GM18907 (cell line): ENCODE results near the gene MTFR1L.

Source experiments
- ATAC-seq: cut with Tn5 transposase; IDR thresholded peaks from one replicate; pipeline ENCODE4 v1.9.1; 2021; ENCODE audit warnings: mild to moderate bottlenecking, moderate library complexity; ENCODE audit not compliant: unreplicated experiment

The MTFR1L gene

DNA sequence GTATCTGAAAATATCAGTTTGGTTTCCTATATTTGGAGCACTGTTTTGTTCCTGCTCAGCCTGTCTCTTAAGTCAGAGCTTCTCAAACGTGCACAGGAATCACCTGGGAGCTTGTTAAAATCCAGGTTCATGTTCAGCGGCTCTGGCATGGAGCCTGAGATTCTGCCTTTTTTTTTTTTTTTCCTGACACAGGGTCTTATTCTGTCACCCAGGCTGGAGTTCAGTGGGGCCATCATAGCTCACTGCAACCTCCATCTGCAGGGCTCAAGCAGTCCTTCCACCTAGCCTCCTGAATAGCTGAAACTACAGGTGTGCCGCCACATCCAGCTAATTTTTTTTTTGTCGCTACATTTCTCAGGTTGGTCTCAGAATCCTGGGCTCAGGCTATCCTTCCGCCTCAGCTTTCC lies 32.0 kb upstream of the MTFR1L start:
- no peak for ATAC-seq

DNA sequence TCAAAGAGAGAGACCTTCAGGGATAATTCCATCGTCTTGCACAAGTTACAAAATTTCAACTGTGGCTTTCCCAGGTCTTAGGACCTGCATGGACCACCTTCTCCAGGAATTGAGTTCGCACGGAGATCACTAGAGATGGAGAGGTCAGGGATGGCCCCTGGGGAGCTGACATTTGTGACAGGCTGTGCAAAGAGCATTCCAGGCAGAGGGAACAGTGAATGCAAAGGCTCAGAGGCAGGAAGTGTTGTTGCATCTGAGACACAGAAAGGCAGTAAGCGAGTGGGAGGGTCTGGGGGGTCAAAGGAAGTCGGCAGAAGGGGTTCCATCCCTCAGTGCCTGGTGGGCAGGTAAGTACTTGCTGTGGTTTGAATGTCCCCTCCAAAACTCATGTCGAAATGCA lies 29.3 kb upstream of the MTFR1L start:
- ATAC-seq = no peak

DNA sequence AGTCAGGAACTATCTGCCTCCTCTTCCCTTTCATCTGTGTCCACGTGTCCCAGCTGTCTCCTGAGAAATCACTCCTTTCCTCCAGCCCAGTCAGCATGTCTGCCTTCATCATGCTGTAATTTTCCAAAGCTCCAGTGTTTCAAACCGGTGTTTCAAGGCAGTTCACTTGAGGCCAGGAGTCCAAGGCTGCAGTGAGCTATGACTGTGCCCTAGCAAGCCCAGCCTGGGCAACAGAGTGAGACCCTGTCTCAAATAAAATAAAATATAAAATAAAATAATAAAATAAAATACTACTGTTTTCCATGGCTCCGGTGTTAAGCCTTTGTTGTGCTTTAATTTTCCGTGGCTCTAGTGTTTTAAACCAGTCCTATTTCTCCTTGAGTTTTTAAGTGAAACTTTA lies 27.6 kb upstream of the MTFR1L start:
- ATAC-seq = no peak

DNA sequence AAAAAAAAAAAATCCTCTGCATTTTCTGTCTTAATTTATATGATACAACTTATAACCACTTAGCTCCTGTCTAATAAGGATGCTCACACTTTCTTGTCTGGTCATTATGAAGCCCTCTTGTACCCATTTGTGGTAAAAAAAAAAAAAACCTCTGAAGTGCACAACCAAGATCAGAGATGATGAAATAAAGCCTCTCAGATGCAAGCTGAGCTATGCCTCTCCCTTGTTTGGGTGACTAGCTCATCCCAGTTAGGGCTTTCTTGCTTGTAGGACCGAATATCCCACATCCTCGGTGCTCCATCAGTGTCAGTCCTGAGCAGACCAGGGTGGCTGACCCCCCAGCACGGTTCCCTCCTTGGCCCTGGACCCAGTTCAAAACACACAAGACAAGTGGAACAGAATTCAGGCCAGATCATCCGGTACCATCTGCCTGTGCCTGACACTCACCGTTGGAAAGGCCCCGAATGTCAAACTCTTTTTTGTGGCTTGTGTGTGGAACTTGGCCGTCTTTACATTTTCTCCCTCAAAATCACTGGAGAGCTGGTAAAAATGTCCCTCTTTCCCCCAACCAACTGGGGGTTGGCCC lies 26.1 kb upstream of the MTFR1L start:
- no peak for ATAC-seq

DNA sequence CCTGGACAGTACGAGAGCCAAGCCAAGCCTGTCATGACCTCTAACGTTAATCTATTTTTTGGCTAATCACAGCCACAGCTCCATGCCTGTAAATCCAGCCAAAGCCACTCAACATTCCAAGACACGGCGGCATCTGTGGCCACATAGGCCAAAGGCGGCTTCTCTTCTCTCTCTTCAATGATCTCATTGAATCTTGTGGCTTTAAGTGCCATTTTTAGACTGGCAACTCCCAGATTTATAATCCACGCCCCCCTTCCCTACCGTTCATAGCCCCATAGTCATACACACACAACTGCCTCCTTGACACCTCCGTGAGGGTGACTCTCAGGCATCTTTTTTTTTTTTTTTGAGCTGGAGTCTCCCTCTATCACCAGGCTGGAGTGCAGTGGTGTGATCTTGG lies 25.4 kb upstream of the MTFR1L start:
- no peak for ATAC-seq

DNA sequence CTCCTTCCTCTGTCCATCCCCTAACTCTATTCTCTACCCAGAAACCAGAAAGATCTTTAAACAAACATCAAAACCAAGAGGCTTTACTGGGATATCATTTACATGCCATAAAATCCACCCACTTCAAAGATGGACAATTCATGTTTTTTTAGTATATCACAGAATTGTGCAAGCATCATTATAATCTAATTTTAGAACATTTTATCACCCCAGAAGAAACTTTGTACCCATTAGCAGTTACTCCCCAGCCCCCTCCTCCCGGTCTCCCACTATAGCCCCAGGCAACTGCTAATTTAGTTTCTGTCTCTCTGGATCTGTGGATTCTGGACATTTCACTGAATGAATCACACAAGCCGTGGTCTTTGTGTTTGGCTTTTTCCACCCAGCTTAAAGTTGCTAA lies 24.5 kb upstream of the MTFR1L start:
- ATAC-seq = no peak

DNA sequence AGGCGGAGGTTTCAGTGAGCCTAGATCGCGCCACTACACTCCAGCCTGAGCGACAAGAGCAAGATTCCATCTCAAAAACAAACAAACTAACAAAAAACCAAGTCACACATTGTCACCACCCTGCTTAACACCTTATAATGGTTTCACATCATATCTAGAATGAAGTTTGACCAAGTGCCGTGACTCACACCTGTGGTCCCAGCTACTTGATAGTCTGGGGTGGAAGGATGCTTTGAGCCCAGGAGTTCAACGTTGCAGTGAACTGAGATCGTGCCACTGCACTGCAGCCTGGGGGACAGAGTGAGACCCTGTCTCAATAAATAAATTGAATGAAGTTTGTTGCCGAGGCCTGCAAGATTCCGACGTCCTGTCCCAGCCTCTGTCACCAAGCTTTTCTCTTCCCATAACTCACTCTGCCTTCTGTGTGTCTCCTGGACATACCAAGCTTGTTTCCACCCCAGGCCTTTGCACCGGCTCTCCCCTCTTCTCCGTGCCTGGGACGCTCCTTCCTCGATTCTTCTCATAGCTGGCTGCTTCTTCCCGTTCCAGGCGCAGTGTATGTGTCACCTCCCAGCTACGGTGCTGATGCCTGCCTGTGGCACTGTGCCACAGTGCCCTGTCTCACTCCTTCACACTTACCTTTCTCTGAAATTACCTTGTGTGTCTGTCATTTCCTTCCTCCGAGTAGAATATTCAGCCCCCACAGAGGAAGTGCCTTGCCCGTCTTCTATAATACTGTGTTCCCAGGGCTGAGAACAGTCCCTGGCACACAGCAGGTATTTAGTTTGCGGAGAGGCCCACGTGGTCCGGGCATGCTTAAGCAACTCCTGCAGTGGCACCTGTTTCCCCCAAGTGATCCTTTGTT lies 23.6 kb upstream of the MTFR1L start:
- ATAC-seq = no peak

DNA sequence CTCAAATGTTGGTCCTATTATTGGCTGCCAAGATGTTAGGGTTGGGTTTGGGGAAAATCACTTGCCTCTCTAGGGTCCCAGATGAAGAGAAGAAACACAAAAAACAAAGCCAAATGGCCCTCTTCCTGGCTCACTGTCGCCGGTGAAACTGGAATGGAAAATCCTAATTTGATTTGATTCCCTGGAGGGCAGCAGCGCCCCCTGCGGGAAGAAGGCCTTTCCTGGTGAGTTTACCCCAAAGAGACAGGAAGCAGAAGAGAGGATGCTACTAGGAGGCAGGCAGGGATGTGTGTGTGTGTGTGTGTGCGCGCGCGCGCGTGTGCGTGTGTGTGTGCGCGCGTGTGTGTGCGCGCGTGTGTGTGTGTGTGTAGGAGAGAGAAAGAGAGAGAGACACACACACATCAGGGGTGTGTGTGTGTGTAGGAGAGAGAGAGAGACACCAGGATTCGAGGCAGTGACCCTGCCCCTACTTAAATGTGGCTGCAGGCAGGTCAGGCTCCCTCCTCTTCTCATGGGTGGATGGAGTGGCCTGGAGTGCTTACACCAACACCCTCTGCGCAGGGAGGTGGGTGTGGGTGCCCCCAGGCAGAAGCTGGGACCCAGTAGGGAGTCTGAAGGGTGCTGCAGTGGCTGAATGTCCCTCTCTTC lies 22.8 kb upstream of the MTFR1L start:
- no peak for ATAC-seq

DNA sequence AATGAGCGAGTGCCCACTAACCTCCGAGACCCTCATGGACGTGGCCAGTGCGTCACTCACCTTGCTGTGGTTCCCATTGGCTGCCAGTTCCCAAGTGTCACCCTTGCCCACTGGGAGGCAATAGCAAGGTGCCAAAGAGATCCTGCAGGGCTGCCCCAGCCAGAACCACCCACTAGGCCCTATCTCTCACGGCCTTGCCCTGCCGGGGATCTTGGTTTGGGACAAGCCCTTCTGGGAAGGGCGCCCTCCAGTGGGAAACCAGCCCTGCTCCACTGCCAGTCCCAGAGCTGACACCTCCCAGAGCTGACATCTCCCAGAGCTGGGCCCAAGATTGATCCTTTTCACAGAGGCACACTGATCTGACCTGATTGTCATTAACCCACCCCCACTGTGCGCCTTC lies 21.8 kb upstream of the MTFR1L start:
- ATAC-seq = no peak

DNA sequence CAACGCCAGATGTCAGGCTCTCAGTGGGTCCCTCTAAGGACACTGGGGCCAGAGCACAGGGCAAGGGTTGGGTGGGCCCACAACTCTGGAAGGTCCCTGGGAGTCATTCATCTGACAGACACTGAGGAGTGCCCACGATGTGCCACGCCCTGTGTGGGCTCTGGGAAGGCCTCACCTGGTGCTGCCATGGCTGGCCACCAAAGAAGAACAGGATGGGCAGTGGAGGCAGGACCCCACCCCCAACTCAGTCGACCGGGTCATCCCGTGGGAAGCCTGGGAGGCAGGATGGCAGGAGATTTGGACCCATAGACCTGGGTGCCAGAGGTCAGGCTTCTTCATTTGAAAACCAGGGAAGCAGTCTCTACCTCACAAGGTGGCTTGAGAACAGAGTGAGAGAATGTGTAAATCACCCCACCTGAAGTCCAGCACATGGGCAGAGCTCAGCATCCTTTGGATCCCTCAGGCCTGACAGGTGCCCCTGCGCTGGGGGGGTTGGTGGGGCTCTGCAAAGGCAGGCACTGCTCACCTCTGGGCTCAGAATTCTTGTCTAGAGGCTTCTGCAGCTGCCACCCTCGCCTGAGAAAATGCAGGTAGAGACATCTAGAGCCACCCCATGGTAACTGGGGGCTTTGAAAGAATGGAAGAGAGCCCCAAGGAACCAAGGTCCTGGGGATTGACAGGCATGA lies 20.9 kb upstream of the MTFR1L start:
- ATAC-seq = no peak

DNA sequence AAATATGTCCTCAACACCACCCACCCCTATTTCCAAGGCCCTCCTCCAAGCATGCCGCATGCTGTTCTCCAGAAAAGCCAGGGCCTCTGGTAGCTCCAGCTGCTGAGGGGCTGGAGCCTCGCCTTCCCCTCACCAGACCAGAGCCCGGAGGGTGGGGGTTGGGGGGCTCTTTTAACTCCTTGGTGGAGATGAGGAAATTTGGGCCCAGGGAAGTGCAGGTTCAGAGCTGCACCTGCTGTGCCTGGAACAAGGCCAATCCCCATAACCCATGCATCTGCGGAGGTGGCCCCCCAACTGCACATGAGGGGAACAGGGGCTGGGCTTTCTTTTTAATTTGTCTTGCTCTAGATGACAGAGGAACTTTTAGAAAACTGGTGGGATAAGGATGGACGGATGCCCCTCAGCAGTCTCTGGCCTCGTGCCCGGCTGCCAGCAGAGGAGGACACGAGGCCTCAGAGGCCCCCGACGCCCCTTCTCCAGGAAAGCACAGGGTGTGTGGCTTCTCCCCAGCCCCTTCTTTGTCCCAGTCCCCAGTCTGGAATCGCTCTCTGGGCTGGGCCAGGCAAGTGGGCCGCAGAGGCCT lies 20.3 kb upstream of the MTFR1L start:
- no peak for ATAC-seq

DNA sequence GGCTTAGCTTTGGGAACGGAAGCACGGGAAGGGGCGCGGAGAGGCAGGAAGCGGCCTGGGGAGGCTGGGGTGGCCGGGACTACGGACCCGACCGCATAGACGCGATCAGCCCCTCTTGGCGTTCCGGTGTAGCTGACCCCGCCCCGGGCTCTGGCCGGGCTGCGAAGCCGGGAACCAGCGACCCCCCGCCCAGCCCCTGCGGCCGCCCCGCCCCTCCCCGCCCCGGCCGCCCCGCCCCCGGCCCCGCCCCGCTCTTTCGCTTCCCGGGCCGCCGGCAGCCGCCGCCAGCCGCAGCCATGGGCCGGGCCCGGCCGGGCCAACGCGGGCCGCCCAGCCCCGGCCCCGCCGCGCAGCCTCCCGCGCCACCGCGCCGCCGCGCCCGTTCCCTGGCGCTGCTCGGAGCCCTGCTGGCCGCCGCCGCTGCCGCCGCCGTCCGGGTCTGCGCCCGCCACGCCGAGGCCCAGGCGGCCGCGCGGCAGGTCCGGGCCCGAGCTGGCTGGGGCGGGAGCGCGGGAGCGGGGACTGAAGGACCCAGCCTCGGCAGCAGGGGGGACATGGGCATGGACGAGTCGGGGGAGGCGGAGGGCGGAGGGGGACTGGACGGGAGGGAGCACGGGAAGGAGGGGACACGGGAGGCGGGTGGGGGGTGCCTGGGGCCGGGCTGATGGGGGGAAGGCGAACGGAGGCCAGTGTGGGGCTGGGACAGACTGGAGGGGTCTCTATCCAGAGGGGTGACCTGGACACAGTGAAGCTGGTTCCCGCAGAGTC lies 19.6 kb upstream of the MTFR1L start, which contains the start of gene SELENON:
Gene SELENON (plus strand): TSS at position 259 of the 768 bp plus-strand sequence. CDS start 38 bp downstream, at position 297.
- no peak for ATAC-seq

DNA sequence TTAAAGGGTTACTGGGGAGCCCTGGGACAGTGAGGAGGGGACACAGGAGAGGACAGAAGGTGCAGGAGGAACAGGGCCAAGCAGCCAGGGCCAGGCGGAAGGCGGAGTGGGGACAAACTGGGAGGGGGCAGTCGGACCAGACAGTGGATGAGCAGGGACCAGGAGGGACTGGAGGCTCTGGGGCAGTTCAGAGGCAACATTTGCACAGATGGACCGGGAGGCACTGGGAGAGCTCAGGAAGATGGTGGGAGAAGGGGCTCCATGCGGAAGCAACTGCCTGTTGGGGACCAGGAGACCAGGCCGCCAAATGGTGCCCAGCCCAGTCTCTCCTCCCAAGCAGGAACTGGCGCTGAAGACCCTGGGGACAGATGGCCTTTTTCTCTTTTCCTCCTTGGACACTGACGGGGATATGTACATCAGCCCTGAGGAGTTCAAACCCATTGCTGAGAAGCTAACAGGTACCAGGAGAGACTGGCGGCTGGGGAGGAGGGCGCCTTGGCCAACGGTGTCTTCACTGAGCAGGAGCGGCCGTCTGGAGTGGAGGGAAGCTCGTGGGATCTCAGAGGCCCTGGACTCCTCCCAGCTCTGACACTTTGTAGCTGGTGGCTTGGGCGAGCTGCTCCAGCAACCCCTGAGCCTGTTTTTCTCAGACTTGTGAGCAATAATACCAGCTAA lies 18.9 kb upstream of the MTFR1L start:
- ATAC-seq = no peak

DNA sequence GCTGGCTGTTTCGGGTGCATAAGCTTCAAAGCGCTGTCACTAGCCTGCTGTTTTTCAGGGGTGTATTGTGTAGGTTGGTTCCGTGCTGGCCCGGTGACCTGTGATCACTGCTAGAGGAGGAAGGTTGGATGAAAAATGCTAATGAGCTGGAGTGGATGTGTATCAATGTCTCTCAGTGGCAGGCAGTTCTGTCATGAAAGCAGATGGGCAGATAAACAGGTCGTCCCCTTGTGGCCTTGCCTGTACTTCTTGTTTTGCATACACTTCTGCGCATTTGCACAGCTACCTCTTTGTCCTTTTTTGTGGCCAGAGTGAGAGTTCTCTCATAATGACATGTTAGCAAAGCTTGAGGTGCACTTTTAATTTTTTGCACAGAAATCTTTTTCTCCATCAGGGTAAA lies 16.8 kb upstream of the MTFR1L start:
- ATAC-seq = peak; percentile 53

DNA sequence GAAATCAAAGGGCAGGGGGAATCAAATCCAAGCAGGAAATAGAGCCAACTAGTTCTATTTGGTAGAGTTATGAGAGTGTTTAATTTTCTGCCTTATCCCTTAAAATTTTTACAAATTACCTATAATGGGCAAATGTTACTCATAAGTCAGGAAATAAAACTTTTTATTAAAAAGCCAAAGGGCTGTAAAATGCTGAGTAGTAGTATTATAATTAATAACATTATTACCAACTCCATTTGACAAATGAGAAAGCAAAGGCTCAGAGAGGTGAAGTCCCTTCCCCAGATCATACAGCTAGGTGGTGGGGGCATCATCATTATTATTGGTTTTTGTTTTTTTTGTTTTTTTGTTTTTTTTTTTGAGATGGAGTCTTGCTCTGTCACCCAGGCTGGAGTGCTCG lies 16.4 kb upstream of the MTFR1L start:
- no peak for ATAC-seq

DNA sequence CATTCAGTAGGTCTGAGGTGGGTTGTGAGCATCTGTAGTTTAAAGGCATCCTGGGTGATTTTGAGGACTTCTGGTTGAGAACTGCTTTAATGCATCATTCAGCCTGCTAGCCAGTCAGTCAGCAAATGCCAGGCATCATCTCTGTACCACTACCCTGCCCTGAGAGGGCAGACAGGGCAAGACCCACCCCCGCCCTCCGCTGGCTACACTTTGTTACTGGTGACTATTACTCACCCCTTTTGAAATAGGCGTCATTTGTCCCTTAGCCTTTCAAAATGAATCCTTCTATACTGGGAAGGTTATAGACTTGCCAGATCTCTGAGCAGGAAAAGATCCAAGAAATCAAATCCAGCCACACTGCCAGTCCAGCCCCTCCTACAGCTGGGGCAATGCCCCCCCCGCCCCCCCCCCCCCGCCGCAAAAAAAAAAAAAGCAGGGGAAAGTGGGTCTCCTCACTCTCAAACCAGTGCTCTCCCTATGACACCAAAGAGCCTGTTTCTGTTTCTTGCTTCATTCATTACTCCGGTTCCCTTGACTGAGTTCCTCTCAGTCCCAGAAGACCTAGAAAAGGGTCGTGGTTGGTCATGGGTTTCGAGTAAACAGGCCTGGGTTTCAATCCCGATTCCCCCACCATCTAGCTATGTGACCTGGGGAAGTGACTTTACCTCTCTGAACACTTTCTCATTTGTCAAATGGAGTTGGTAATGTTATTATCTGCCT lies 15.3 kb upstream of the MTFR1L start:
- ATAC-seq = no peak

DNA sequence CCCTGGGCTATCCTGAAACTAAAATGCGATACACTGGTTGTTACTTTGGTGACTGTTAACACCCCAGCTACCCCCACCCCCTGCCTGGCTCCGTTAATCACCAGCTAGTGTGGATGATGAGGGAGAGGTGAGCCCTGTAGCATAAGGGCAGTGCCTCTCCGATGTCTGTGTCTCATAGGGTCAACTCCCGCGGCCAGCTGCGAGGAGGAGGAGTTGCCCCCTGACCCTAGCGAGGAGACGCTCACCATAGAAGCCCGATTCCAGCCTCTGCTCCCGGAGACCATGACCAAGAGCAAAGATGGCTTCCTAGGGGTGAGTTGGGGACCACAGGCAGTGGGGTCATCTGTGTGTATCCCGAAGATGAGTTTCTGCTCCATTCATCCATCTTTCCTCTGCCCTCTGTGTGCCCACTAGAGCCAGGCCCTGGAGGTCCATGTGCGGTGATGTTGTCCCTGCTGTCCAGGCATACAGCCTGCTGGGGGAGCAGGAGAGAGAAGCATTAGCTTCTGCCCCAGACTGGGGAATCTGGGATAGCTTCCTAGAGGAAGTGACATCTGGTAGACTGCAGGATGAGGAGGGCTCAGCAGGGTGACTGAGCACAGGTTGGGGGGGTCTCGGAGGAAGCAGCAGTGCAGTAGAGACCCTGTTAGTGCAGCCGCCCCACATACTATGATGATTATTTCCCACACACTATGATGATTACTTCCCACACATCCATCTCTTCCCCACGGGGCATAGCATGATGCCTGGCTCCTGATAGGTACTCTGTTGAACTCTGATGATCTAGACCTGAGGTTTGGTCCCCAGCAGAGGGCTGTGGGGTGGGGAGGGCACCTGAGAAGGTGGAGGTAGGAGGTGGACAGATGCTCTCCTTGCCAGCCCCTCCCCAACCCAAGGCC lies 14.5 kb upstream of the MTFR1L start:
- no peak for ATAC-seq

DNA sequence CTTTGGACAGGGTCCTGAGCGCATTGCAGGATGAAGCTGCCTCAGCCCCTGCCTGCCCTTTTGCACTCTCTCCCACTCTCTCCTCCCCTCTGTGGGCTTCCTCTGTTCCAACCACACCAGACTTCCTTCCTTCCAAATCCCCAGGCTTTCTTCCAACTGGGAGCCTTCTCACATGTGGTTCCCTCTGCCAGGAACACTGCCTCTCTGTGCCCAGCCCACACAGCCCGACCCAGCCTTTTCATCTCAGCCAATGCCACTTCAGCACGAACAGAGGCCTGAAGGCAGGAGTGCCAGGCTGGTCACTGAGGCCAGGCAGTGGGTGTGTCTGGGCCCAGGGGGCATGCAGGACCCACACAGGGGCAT lies 13.9 kb upstream of the MTFR1L start:
- no peak for ATAC-seq
